ENCODE data around the gene LIN9. TPM values are rescaled to one million over a fixed set of nuclear protein-coding genes. Genes with fewer than 3 reads are reported as not detected.

LIN9 gene
- total and polyA plus RNA-seq, 2 donors (not counting 3 experiments of a cell fraction or from before 2014, with no cell fraction given) = 2.5 to 7.6 TPM

- H4K20me1 ChIP-seq (replicated peaks; ENCODE audit: control insufficient read depth, extremely low read depth, insufficient read depth, low read length) = no peaks in the 10 kb centered on the region
- DNase-seq (ENCODE audit: low read depth, low spot score) (no peak), FAIRE-seq (no peak)
- H3K9me3 ChIP-seq (replicated peaks; ENCODE audit: control insufficient read depth, insufficient read depth, low read length) = no peaks in the 10 kb centered on the region
- intact Hi-C loops (cut with micrococcal nuclease) (no loop called here), dilution Hi-C loops (cut with MboI; ENCODE audit: extremely low pct_ligation_motif_present, low sequenced_read_pairs) (no loop called here)
- H3K27ac ChIP-seq (ENCODE audit: insufficient read depth, low read depth, low read length) = no peak overlapping the region
- no TSS peak for BruUV-seq (replicated peaks)
- no peaks in the 10 kb centered on the region for H3K79me2 ChIP-seq (ENCODE audit: control insufficient read depth, insufficient read depth, low read length)
- H3K4me3 ChIP-seq (replicated peaks in 1 of 3; ENCODE audit: insufficient read depth in 1 of 3, low read depth in 1 of 3, low read length in 3 of 3) = no peak overlapping the region
- no peak overlapping the region for H2AFZ ChIP-seq (ENCODE audit: low read depth, low read length)
- no peaks in the 10 kb centered on the region for H3K4me1 ChIP-seq (ENCODE audit: control insufficient read depth, extremely low read depth, insufficient read depth, low read length)
- H3K36me3 ChIP-seq (ENCODE audit: control insufficient read depth in 2 of 2, extremely low read depth in 1 of 2, insufficient read depth in 2 of 2, low read length in 2 of 2) = peaks cover 0 to 6% of the 10 kb centered on the region in 2 experiments
- H3K9ac ChIP-seq (replicated peaks; ENCODE audit: extremely low read depth, insufficient read depth, low read length) = no peak overlapping the region
- POLR2A ChIA-PET = no interaction called here
- H3K9me1 ChIP-seq (replicated peaks; ENCODE audit: control insufficient read depth, extremely low read depth, insufficient read depth, low read length) = no peaks in the 10 kb centered on the region
- TF ChIP-seq JUN (IDR thresholded peaks at IDR 0.05; ENCODE audit: borderline replicate concordance, insufficient read depth, insufficient read length, low read depth) (no peak), FOS (IDR thresholded peaks at IDR 0.05; ENCODE audit: borderline replicate concordance, insufficient read depth, low read length) (no peak), EZH2 (IDR thresholded peaks at IDR 0.05; ENCODE audit: borderline replicate concordance, low read depth, low read length, severe bottlenecking) (no peak), GATA2 (IDR thresholded peaks at IDR 0.05; ENCODE audit: insufficient read depth, insufficient read length, low read depth, low read length) (no peak), POLR2A (IDR thresholded peaks at IDR 0.05; ENCODE audit: low read depth, low read length) (no peak), POLR2AphosphoS5 (IDR thresholded peaks at IDR 0.05; ENCODE audit: insufficient read depth, low read depth, low read length) (no peak), MYC (IDR thresholded peaks at IDR 0.05; ENCODE audit: low read depth, low read length) (no peak)
- TF ChIP-seq, protein P1, sequence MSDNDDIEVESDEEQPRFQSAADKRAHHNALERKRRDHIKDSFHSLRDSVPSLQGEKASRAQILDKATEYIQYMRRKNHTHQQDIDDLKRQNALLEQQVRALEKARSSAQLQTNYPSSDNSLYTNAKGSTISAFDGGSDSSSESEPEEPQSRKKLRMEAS (IDR thresholded peaks at IDR 0.05; ENCODE audit: insufficient read depth, insufficient read length) = no peak
- TF ChIP-seq, protein P2, sequence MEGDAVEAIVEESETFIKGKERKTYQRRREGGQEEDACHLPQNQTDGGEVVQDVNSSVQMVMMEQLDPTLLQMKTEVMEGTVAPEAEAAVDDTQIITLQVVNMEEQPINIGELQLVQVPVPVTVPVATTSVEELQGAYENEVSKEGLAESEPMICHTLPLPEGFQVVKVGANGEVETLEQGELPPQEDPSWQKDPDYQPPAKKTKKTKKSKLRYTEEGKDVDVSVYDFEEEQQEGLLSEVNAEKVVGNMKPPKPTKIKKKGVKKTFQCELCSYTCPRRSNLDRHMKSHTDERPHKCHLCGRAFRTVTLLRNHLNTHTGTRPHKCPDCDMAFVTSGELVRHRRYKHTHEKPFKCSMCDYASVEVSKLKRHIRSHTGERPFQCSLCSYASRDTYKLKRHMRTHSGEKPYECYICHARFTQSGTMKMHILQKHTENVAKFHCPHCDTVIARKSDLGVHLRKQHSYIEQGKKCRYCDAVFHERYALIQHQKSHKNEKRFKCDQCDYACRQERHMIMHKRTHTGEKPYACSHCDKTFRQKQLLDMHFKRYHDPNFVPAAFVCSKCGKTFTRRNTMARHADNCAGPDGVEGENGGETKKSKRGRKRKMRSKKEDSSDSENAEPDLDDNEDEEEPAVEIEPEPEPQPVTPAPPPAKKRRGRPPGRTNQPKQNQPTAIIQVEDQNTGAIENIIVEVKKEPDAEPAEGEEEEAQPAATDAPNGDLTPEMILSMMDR (IDR thresholded peaks at IDR 0.05; ENCODE audit: extremely low read depth in 1 of 2, insufficient read depth in 1 of 2, low read depth in 1 of 2, low read length in 2 of 2) = no peak
- CTCF ChIA-PET = interaction anchor here (1.1 kb wide), 1 partner anchor 10 kb away, joined by 3 read pairs; no protein-coding TSS in a partner anchor
- no peak overlapping the region for H3K4me2 ChIP-seq (ENCODE audit: insufficient read depth, low read length)
- no peaks in the 10 kb centered on the region for H3K27me3 ChIP-seq (ENCODE audit: control insufficient read depth in 2 of 2, insufficient read depth in 2 of 2, low read length in 2 of 2)
Measured at GRCh38 chr1:226250511-226250910, 58.5 kb downstream of the LIN9 start.

Measured in endothelial cell of umbilical vein (primary cell).